Choroid plexus epithelial cell (primary cell): ENCODE measurements around the gene MAP7.
"Not testable (repeated sequence)": the region's sequence is repeated elsewhere in the genome, so short reads cannot be mapped to it uniquely, and the experiment has no call there.

Experiments used
- DNase-seq: peaks from one replicate; pipeline ENCODE4 v3.0.0-alpha.2; 2010; ENCODE audit warnings: low read depth
- H3K4me3 ChIP-seq: 2 replicates; pipeline ENCODE4 v1.5.1; 2011; ENCODE audit warnings: low read depth, mild to moderate bottlenecking, control low read depth, low read length, moderate library complexity
- TF ChIP-seq, protein P1 (sequence below): conservative IDR thresholded peaks from 2 replicates; pipeline ENCODE4 v1.5.1; 2011; ENCODE audit warnings: low read depth, mild to moderate bottlenecking, control low read depth, inconsistent platforms, low read length, moderate library complexity

MAP7 gene

DNA sequence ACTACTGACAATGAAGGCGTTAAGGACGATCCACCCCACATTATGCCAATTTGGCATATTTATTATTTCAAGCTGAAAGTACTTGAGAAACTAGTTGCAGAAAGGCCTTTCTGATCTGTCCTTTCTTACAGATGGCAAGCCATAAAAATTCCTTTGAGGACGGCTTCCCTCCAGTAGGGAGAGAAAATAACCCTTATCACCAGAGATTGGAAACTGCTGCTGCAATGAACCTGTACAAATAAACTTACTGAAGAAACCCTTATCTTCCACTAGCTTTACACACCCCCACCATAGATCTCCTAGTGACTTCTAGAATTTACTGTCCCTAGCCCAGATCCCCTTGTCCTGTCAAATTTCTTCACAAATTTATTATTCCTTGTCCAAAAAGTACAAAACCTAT, 105.2 kb downstream of the MAP7 start:
- TF ChIP-seq, protein P1, sequence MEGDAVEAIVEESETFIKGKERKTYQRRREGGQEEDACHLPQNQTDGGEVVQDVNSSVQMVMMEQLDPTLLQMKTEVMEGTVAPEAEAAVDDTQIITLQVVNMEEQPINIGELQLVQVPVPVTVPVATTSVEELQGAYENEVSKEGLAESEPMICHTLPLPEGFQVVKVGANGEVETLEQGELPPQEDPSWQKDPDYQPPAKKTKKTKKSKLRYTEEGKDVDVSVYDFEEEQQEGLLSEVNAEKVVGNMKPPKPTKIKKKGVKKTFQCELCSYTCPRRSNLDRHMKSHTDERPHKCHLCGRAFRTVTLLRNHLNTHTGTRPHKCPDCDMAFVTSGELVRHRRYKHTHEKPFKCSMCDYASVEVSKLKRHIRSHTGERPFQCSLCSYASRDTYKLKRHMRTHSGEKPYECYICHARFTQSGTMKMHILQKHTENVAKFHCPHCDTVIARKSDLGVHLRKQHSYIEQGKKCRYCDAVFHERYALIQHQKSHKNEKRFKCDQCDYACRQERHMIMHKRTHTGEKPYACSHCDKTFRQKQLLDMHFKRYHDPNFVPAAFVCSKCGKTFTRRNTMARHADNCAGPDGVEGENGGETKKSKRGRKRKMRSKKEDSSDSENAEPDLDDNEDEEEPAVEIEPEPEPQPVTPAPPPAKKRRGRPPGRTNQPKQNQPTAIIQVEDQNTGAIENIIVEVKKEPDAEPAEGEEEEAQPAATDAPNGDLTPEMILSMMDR = no peak
- no peak overlapping the region for H3K4me3 ChIP-seq
- DNase-seq = no peak

- no peak for DNase-seq
- TF ChIP-seq, protein P1 = no peak
These were observed 110.0 kb downstream of the MAP7 start for GRCh38 chr6:136440203-136440602.

GRCh38 chr6:136439514-136440190, 110.6 kb downstream of the MAP7 start:
- DNase-seq = no peak
- TF ChIP-seq, protein P1 = no peak
- no peak overlapping the region for H3K4me3 ChIP-seq

More at GRCh38 chr6:136440203-136440602, 110.0 kb downstream of the MAP7 start:
- no peak overlapping the region for H3K4me3 ChIP-seq

- H3K4me3 ChIP-seq = no peak overlapping the region
- TF ChIP-seq, protein P1 = no peak
- DNase-seq = no peak
These were observed 111.8 kb downstream of the MAP7 start for GRCh38 chr6:136438441-136438840.

- no peak for DNase-seq
- no peak overlapping the region for H3K4me3 ChIP-seq
- TF ChIP-seq, protein P1 = no peak
These were observed 113.0 kb downstream of the MAP7 start for GRCh38 chr6:136437246-136437645.

DNA sequence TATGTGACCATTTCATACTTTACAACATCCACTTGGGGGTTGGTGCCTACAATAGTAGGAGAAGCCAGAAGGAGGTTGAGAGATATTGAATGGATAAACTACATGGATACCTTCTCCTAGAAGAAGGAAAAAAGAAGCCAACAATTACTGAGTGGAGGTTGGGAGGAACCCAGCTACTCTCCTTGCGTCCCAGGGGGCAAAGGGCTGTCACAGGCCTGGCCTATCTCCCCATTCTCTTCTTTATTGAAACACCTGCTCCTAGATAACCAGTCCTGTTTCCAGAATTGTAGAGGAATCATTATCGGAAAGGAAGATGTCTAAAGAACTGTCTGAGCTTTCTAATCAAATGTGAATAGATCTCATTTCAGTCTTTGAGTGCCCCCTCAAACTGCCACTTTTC, 115.1 kb downstream of the MAP7 start:
- TF ChIP-seq, protein P1 = no peak
- no peak for DNase-seq
- H3K4me3 ChIP-seq = no peak overlapping the region

DNA sequence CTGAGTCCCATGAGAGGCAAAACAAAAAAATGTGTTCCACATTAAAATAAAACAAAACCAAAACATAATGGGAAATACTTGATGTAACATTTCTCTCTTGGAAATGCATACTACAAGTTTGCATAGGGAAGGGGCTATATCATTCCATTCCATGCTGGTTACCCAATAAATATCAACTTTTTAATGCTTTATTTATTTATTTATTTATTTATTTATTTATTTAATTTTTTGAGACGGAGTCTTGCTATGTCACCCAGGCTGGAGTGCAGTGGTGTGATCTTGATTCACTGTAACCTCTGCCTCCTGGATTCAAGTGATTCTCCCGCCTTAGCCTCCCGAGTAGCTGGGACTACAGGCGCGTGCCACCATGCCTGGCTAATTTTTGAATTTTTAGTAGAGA, 118.9 kb downstream of the MAP7 start:
- DNase-seq = not testable (repeated sequence)

More for the DNA sequence above, 118.9 kb downstream of the MAP7 start:
- H3K4me3 ChIP-seq = not testable (repeated sequence)
